ENCODE measurements around the gene AP1G2. TPM values are rescaled to one million over a fixed set of nuclear protein-coding genes. Genes with fewer than 3 reads are reported as not detected.

AP1G2 gene
- total RNA-seq, 4 donors from 2014 or later, result 71.6 to 128 (median 114) TPM

DNA sequence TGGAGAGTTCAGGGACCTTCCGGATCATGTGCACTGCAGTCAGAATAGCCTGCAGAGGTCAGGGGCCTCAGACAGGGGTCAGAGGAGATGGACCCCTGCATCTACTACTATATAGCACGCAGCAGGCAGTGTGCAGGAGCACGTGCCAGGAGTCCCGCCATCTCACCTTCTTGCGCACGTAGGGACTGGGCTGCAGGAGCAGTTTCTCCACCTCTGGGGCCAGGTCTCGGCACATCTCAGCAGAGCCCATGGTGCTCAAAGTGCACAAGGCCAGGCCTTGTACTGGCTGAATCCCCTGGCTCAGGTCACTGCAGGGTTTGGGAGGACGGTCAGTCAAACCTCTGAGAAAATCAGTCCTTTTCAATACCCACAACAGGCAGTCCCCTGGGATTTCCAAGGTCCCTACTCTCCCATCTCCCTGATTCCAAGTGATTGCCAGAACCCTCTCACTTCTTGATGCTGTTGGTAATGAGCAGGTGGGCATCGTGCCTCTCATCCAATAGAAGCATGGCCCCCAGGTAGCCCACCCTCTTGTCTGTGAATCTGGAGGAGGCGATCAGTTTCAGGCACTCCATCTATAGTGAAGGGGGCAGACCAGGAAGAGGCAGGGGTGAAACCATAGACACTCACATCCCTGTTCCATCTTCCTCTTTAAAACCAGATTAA lies 1.3 kb downstream of the AP1G2 start:
- 92 to 100% methylated on average over 5 to 10 of the region's 10 CpGs for WGBS, 2 donors
- Histone ChIP-seq H3K4me1 (peaks cover 6 to 9% of the 10 kb centered on the region in 2 donors), H3K27ac (no peak overlapping the region), H3K36me3 (peaks cover 7 to 8% of the 10 kb centered on the region in 2 donors), H3K4me3 (replicated peaks in 1 of 3) (peak overlapping the region in 1 of 3 donors; percentile 60), H3K27me3 (no peaks in the 10 kb centered on the region), H3K9me3 (no peaks in the 10 kb centered on the region)
- no peak for DNase-seq
- intact Hi-C loops (cut with DNase I), result no loop called here
- TF ChIP-seq, protein P1, sequence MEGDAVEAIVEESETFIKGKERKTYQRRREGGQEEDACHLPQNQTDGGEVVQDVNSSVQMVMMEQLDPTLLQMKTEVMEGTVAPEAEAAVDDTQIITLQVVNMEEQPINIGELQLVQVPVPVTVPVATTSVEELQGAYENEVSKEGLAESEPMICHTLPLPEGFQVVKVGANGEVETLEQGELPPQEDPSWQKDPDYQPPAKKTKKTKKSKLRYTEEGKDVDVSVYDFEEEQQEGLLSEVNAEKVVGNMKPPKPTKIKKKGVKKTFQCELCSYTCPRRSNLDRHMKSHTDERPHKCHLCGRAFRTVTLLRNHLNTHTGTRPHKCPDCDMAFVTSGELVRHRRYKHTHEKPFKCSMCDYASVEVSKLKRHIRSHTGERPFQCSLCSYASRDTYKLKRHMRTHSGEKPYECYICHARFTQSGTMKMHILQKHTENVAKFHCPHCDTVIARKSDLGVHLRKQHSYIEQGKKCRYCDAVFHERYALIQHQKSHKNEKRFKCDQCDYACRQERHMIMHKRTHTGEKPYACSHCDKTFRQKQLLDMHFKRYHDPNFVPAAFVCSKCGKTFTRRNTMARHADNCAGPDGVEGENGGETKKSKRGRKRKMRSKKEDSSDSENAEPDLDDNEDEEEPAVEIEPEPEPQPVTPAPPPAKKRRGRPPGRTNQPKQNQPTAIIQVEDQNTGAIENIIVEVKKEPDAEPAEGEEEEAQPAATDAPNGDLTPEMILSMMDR (IDR thresholded peaks at IDR 0.05), result no peak
- TF ChIP-seq POLR2A (IDR thresholded peaks at IDR 0.05), result no peak

- TF ChIP-seq, protein P1 (IDR thresholded peaks at IDR 0.05), result no peak
- peaks cover 6 to 9% of the 10 kb centered on the region in 2 donors for H3K4me1 ChIP-seq
- peaks cover 7 to 13% of the 10 kb centered on the region in 2 donors for H3K36me3 ChIP-seq
- intact Hi-C loops (cut with DNase I), result no loop called here
- no peaks in the 10 kb centered on the region for H3K27me3 ChIP-seq
- H3K27ac ChIP-seq, result no peak overlapping the region
- H3K4me3 ChIP-seq (replicated peaks in 1 of 3), result no peak overlapping the region
- H3K9me3 ChIP-seq, result no peaks in the 10 kb centered on the region
- 74 to 89% methylated on average over 5 to 11 of the region's 11 CpGs for WGBS, 2 donors
- DNase-seq, result no peak
Measured at GRCh38 chr14:23565626-23566025, 2.0 kb downstream of the AP1G2 start.

DNA sequence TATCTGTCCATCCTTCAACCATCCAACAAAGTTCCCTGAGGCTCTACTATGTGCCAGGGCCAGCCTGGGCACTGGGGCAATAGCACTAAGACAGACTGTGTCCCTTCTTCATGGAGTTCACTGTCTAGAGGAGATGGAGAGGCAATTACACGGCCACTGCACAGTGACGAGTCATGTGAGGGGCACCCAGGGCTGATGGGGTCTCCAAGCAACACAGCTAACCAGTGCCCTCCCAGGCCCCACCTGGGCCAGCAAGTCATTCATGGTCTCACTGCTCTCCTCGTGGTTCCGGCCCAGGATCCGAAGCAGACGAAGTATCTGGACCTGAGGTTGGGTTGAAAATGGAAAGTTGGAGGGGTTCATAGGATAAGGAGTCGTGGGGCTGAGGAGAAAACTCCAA lies 2.7 kb downstream of the AP1G2 start:
- DNase-seq, result no peak
- H3K27ac ChIP-seq, result no peak overlapping the region
- WGBS, 2 donors, result 78 to 96% methylated on average over 7 of the region's 7 CpGs
- H3K4me1 ChIP-seq, result peaks cover 6 to 9% of the 10 kb centered on the region in 2 donors
- TF ChIP-seq, protein P1 (IDR thresholded peaks at IDR 0.05), result no peak
- TF ChIP-seq POLR2A (IDR thresholded peaks at IDR 0.05), result no peak
- H3K36me3 ChIP-seq, result peaks cover 10 to 13% of the 10 kb centered on the region in 2 donors
- intact Hi-C loops (cut with DNase I), result loop anchor here (5.0 kb wide), 1 partner anchor 88 kb away; no protein-coding TSS in a partner anchor
- H3K4me3 ChIP-seq (replicated peaks in 1 of 3), result no peak overlapping the region
- no peaks in the 10 kb centered on the region for H3K9me3 ChIP-seq
- H3K27me3 ChIP-seq, result no peaks in the 10 kb centered on the region

GRCh38 chr14:23564181-23564812 lies 3.3 kb downstream of the AP1G2 start:
- Histone ChIP-seq H3K36me3 (peaks cover 13 to 19% of the 10 kb centered on the region in 2 donors), H3K27me3 (no peaks in the 10 kb centered on the region), H3K9me3 (no peaks in the 10 kb centered on the region), H3K27ac (no peak overlapping the region), H3K4me3 (replicated peaks in 1 of 3) (no peak overlapping the region), H3K4me1 (peaks cover 6 to 9% of the 10 kb centered on the region in 2 donors)
- 90 to 92% methylated on average over 13 of the region's 13 CpGs for WGBS, 2 donors
- intact Hi-C loops (cut with DNase I), result loop anchor here (5.0 kb wide), 1 partner anchor 87 kb away; no protein-coding TSS in a partner anchor
- no peak for DNase-seq
- TF ChIP-seq, protein P1 (IDR thresholded peaks at IDR 0.05), result no peak
- no peak for TF ChIP-seq POLR2A (IDR thresholded peaks at IDR 0.05)

All from thyroid gland (tissue), 4 donors.